CD4-positive, alpha-beta T cell treated with Interleukin-17A for 1 hour (primary cell): ENCODE measurements around the gene TMEM40.
A peak's percentile ranks its signal among the peaks of the same experiment; 100 is the strongest.
"Not testable (repeated sequence)": the region's sequence is repeated elsewhere in the genome, so short reads cannot be mapped to it uniquely, and the experiment has no call there.

ENCODE experiments used
- DNase-seq: peaks from one replicate; pipeline ENCODE4 v3.0.0-alpha.2; 2020

TMEM40 gene

GRCh38 chr3:12759097-12759679 lies at the start of gene TMEM40:
TSS of gene TMEM40 (minus strand) at chr3:12759259. CDS start at chr3:12749832, 9,427 bp downstream.
- DNase-seq = no peak

- no peak for DNase-seq
Observed at GRCh38 chr3:12808587-12808986, 49.5 kb upstream of the TMEM40 start.

- no peak for DNase-seq
Observed at GRCh38 chr3:12807601-12808359, 48.7 kb upstream of the TMEM40 start.

GRCh38 chr3:12807066-12807465 lies 48.0 kb upstream of the TMEM40 start:
- DNase-seq = no peak

- no peak for DNase-seq
Observed at GRCh38 chr3:12803371-12803770, 44.3 kb upstream of the TMEM40 start.

- no peak for DNase-seq
Observed at GRCh38 chr3:12799525-12800440, 40.7 kb upstream of the TMEM40 start.

GRCh38 chr3:12798559-12799179 lies 39.6 kb upstream of the TMEM40 start:
- no peak for DNase-seq

- DNase-seq = no peak
Observed at GRCh38 chr3:12797892-12798558, 39.0 kb upstream of the TMEM40 start.

- DNase-seq = no peak
Observed at GRCh38 chr3:12797124-12797891, 38.2 kb upstream of the TMEM40 start.

- peak; percentile 33 for DNase-seq
Observed at GRCh38 chr3:12796171-12797123, 37.4 kb upstream of the TMEM40 start, which contains the start of gene CAND2. TSS of gene CAND2 (plus strand) at chr3:12796680. CDS start at chr3:12796721, 41 bp downstream.

GRCh38 chr3:12793701-12794100 lies 34.6 kb upstream of the TMEM40 start:
- DNase-seq = no peak

- no peak for DNase-seq
Observed at GRCh38 chr3:12791430-12791829, 32.4 kb upstream of the TMEM40 start.

GRCh38 chr3:12787967-12788690 lies 29.1 kb upstream of the TMEM40 start:
- DNase-seq = not testable (repeated sequence)

GRCh38 chr3:12787346-12787745 lies 28.3 kb upstream of the TMEM40 start:
- DNase-seq = peak; percentile 57

- no peak for DNase-seq
Observed at GRCh38 chr3:12785096-12785495, 26.0 kb upstream of the TMEM40 start.

GRCh38 chr3:12782172-12782815 lies 23.2 kb upstream of the TMEM40 start:
- DNase-seq = no peak

GRCh38 chr3:12780751-12781150 lies 21.7 kb upstream of the TMEM40 start:
- no peak for DNase-seq

- DNase-seq = no peak
Observed at GRCh38 chr3:12777171-12777570, 18.1 kb upstream of the TMEM40 start.

GRCh38 chr3:12775970-12776369 lies 16.9 kb upstream of the TMEM40 start:
- DNase-seq = not testable (repeated sequence)
